ENCODE measurements around the gene FMNL3.
"Not testable (repeated sequence)": the region's sequence is repeated elsewhere in the genome, so short reads cannot be mapped to it uniquely, and the experiment has no call there.

Gene FMNL3

DNA sequence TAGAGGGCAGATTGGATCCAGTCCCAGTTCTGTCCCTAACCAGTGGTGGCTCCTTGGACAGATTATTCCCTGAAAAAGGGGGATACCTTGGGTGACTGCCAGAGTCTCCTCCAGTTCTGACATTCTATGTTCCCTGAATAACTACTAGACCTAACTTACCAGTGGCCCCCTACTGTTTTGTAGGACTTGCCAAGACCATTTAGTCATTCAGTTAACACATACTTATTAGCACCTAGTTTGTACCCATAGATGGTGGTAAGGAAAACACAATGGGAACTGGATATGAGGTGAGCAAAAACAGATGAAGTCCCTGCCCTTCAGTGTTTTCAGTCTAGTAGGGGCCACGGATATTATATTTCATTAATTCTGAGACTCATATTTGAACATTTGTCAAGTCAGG lies 80.4 kb downstream of the FMNL3 start:
- DNase-seq: no peak

DNA sequence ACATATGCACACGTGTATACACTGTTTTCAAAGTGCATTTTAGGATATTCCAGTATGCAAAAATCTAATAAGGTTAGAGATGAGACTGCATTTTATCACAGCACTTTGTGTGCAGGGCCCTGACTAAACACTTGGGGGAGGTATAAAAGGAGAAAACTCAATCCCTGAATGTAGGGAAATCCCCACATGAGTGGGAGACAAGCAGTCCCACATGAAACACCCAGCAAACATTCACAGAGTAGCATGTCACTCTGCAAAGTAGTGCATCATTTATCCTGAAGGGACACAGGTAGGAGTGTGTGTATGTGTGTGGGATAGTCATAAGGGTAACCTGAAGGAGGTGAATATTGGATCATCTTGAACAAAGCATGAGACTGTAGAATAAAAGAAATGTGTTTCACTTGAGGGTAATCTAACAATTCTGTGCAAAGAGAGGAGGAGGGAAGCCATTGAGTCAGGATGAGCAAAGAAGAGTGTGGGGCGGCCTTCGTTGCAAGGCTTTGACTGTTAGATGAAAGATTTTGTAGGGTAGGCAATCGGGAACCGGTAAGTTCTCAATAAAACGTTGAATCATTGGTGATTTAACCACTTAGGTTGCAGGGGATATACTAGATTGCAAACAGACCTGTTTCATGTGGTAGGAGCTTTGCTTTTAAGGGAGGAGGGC lies 80.9 kb downstream of the FMNL3 start:
- no peak for DNase-seq

DNA sequence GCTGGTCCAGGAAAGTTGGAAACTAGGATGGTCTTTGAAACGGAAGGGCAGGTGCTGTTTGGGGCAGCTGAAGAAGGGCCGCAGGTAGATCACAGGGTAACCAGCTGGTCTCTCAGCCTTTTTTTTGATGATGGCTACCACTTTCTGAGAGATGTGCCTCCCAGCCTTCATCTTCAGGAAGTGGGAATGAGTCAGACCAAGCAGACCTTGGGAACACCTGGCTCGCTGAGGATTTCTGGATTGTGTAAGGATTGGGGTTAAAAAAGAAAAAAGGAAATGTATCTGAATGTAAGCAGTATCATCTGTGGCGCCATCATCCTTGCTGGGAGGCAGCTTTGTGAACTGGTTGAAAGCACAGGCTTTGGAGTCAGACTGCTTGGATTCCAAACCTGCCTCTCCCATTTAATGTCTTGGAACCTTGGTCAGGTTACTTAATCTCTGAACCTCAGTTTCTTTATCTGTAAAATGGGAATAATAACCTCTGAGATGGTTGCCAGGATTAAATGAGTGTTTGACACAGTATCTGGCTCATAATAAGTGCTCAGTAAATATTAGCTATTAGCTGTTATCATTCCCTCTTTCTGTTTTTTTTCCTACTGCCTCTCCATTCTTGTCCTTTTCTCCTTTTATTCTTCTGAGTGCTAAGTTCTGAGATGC lies 82.2 kb downstream of the FMNL3 start:
- DNase-seq: no peak

DNA sequence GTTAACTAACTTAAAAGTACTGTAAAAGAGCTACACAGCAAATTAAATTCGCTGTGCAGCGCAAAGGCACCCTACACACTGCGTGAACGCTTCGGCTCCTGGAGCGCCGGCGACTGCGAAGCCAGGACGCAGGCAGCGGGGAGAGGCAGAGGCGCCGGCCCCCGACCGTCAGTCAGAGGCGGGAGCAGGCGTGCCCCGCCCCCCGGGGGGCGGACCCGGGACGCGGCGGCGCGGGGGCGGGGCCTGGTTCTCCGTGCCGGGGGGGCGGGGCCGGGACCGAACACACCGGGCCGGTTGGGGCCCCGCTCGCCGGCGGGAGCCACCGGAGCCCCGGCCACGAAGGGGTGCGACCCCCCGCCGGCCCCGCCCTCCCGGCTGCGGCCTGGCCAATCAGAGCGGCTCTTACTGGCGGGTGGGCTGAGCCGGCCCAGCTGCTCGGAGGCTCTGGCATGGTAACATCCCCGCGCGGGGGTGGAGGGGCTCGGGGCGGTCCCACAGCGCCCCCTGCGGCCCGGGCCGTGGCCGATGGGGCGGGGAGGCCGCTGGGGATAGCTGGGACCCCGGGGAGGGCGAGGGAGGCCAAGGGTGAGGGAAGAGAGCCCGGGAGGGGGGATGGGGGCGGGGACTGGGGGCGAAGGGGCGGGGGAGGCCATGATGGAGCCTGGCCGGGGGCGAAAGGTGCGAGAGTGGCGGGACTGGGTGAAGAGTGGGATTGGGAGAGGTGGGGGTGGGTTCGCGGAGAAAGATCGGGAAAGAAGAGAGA lies 83.9 kb downstream of the FMNL3 start, which contains the start of gene PRPF40B:
PRPF40B (plus strand) TSS at position 420 of the 763 bp plus-strand sequence; CDS start at position 450, 30 bp downstream.
- DNase-seq: peak; percentile 68 to 79

DNA sequence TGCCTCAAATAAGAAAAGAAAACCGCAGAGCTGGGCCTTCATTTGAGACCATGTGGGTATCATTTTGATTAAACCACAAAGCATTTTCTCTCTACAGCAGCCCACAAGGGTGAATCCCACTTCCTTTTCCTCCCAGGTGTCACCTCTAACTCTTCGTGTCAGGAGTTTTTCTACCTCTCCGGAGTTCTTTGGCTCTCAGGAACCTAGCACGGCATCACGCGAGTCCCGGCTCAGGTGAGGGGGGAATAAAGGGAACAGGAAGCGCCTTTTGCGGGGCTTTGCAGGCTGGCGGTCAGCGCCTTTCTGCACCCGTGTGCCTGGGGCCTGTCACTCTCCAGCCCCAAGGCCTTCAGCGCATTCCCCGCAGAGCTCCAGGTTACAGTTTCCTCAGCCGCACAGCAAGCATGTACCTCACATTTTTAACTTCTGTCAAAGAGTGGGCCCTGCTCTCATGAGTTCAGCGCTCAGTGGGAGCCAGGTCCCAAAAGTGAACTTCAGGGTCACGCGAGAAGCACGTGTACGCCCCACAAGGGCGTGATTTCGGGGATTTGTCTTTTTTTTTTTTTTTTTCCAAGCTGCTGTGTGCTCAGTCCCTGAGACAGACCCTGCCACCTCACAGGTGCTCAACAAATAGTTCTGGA lies 84.6 kb downstream of the FMNL3 start:
- no peak for DNase-seq

DNA sequence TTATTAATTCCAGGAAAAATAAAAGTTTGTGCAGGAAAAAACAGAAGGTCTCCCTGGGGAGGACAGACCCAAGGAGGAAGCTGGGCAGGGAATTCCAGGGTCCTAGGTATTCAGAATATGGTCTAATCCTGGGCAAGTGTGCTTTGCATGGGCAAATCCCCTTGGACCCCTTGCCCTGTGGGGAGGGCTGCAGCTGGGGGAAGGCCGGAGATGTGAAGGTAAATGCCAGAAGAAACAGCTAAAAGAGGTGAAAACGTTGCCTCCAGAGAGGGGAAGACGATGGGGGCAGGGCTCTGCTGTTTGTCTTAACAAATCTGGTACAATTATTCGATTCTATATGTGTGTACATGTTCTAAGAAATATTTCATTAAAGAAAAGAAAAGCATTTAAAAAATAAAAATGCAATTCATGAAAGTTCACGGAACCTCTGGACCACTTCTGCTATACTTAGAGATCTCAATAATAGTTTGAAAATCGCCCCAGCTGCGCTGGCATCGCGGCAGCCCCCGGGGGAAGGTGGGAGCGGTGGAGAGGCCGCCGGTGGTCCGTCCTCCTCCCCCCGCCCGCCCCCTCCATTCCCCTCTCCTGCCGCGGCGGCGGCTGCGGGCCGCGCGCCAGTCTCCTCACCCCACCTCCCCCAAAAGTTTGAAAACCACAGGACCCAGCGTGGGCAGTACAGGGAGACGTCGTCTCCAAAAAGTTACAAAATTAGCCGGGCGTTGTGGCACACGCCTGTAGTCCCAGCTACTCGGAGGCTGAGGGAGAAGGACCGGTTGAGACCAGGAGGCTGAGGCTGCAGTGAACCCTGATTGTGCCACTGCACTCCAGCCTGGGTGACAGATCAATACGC lies 85.3 kb downstream of the FMNL3 start:
- DNase-seq: no peak

DNA sequence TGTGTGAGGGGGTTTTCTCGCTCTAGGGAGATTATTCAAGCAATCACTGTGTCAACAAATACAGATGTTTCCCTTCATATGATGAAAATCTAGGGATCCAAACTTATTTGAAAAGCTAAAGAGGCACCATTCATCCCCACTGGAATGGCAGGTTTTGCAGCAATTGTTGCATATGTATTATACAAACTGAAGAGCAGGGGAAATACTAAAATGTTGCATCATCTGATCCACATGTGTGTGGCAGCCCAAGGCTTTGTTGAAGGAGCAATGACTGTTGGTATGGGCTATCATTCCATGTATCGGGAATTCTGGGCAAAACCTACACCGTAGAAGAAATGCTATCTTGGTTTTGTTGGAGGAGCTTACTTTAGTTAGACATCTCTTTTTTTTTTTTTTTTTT lies 87.9 kb downstream of the FMNL3 start:
- DNase-seq: no peak

DNA sequence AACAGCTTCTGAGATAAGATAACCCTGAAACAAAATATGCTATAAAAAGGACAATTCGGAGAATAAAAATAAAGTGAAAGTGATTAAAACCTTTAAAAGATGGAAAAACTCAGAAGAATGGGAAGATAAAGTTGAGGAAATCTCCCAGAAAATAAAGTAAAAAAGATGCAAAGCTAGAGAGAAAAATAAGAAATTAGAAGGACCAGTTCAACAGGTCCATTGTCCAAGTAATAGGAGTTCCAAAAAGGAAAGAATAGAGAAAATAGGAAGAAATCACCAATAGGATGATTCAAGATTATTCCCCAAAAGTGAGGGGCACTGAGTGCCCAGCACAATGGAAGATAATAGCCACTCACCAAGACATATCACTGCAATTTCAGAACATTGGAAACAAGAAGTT lies 88.6 kb downstream of the FMNL3 start:
- no peak for DNase-seq

DNA sequence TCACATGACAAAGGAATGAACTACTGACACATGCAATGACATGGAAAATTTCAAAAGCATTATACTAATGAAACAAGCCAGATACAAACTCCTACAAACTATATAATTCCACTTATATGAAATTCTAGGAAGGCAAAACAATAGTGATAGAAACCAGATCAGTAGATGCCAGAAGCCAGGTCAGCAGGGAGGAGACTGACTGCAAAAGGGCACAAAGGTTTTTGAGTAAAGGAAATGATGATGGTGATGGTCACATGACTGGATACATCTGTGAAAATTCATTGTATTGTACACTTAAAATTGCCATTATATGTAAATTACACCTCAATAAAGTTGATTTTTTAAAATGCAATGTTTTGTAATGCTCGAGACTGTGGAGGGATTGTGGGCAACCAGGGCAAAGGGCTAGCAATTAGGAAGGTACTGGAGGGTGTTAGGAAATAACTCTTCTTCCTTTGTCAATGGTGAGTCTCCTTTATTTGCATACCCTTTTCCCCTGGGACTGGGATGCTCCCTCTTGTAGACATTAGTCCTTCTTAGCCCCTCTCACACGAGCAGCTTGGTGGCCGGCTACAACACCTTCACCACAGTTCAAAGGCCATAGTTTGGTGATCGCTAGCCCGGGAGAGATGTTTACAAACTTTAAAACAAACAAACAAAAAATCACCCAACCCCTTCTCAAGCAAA lies 90.5 kb downstream of the FMNL3 start:
- DNase-seq: no peak

DNA sequence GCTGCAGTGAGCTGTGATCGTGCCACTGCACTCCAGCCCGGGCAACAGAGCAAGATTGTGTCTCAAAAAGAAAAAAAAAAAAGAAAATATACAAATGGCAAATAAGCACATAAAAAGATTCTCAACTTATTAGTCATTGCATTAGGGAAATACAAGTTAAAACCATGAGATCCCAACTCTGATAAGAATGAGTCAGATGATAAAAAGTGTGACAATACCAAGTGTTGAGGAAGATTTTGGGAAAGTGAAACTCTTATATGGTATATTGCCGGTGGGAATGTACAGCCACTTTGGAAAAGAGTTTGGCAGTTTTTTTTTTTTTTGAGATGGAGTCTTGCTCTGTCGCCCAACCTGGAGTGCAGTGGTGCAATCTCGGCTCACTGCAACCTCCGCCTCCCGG lies 91.5 kb downstream of the FMNL3 start:
- no peak for DNase-seq

DNA sequence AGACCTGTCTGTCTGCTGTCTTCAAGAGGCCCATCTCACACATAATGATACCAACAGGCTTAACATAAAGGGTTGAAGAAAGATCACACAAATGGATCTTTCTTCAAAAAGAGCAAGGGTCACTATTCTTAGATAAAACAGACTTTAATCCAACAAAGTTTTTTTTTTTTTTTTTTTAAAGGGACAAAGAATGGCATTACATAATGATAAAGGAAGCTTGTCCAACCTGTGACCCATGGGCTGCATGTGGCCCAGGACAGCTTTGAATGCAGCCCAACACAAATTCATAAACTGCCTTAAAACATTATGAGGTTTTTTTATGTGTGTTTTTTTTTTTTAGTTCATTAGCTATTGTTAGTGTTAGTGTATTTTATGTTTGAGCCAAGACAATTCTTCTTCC lies 95.0 kb downstream of the FMNL3 start:
- DNase-seq: no peak

DNA sequence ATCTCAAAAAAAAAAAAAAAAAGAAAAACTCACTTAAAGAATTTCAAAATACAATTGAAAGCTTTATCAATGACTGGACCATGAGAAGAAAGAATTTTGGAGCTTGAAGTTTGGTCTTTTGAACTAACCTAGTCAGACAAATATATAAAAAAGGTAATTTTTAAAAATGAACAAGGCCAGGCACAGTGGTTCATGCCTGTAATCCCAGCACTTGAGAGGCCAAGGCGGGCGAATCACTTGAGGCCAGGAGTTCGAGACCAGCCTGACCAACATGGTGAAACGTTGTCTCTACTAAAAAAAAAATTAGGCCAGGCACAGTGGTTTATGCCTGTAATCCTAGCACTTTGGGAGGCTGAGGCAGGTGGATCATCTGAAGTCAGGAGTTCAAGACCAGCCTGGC lies 96.4 kb downstream of the FMNL3 start:
- not testable (repeated sequence) for DNase-seq

DNA sequence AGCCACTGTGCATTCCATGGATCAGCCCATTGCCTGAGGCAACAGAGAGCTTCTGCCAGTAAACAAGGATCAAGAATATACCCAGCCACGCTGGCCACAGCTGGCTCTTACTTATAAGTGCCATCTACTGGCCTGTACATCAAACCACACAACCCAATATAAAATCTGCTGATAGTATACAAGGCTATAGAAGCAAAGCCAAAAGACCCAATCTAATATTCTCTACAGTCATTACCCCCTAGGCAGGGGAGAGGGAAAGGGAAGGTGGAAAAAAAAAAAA lies 97.4 kb downstream of the FMNL3 start:
- DNase-seq: no peak

DNA sequence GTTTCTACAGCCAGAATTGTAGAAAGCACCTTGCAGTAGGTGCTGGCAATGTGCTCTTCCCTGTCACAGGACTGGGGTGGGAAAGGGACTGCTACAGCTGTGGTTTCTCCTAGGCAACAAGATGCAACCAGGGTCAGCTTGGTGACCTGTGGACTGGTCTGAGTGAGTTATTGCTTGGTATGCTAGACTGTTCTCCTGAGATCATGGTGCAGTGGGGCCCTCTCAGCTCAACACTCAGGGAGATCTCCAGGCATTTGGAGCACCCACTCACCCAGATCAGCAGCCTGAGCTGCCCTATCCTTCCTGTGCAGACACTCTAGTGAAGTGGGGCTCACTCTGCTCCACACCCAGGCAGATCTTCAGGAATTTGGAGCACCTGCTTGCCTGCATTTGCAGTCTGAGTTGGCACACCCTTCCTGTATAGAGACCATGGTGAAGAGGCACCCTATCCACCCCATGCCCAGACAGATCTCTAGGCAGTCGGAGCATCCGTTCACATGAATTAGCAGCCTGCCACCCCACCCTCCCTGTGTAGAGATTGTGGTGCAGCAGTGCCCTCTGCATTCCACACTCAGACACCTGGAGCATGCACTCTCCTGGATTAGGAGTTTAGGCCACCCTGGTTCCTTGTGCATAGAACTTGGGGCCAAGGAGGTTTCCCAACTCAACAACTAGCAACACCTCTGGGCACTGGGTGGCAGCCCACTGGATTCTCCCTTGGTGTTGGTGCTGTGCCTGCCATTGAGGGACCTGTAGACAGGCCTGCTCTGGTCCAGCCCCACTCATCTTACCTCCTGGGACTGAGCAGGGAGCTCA lies 97.9 kb downstream of the FMNL3 start:
- DNase-seq: no peak

DNA sequence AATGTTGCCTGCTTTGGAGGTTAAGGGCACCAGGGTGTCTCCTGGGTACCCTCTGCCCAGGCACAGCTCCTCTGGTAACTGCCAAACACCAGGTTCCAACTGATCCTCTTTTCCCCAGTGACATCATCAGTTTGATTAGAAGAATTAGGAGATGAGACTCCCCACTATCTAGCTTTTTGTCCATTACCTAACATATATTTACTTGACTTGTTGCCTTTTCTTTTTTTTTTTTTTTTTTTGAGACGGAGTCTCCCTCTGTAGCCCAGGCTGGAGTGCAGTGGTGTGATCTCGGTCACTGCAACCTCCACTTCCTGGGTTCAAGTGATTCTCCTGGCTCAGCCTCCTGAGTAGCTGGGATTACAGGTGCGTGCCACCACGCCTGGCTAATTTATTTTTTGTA lies 101.7 kb downstream of the FMNL3 start, which contains the start of gene FAM186B:
FAM186B (minus strand) TSS at position 101 of the 400 bp plus-strand sequence. CDS start 162 bp downstream, outside the sequence.
- DNase-seq: not testable (repeated sequence)

DNA sequence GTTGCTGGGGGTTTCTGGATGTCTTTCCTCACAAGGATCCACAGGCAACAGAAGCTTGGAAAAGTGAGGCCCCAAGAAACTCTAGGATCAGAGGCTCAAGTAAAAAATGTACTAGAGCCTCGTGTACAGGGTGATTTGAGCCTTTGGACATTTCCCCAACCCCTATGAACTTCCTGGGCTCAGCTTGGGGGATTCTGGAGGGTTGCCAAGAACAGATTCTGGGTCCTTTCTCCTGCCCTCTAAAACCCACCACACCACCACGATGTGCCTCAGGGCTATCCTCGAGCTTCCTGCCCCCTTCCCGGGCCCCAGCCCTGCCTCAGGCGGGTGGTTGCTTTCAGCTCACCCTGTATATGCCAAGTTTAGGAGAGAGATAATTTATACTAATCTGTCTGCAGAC lies 102.3 kb downstream of the FMNL3 start:
- no peak for DNase-seq

DNA sequence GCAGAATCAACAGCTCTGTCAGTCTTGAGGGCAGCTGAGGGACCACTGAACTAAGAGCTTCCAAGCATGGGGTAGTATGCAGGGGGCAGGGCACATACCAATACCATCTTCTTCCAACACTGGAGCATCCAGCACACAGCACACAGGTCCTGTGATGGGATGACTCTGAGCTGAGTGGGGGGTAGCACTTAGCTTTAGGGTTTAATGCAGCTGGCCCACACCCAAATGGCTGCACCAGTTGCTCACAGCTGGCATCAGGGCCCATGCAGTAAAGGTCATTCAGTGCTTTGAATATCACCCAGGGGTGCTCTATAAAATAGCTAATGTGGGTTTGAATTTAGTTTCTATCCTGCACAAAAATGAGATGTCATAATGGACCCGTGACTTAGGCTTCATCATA lies 103.5 kb downstream of the FMNL3 start:
- DNase-seq: no peak

DNA sequence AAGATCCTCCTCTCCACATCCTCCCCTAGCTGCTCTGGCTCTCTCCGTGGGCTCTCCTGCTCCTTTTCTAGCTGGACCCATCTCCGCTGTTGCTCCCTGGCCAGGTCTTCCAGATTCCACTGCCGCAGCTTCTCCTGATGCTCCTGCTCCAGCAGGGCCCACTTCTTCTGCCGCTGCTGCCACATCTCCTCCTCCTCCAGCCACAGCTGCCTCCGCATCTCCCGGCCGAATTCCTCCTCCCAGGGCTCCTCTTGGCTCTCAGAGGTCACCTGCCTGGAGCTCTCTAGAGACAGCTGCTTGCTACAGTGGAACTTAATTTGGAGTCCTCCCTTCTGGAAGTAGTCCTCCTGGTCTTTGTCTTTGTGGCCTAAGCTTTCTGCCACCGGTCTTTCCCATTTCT lies 107.2 kb downstream of the FMNL3 start:
- DNase-seq: no peak

DNA sequence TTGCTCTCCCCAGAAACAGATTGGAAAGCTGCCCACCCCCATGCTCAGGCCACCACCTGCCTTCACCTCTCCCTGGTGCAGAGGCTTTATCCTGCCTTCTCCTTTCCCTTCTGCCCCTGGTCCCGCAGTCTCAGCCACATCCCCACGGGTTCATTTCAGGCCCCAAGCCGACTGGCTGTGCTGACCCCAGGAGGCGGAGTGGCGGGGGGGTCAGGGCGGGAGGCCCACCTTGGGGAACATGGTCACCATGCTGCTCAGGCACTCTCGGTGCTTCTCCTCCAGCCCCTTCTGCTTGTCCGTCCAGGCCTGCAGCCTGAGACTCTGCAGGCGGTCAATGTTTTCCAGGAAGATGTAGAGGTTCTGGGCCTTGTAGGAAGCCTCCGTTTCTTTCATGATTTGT lies 108.7 kb downstream of the FMNL3 start:
- no peak for DNase-seq

DNA sequence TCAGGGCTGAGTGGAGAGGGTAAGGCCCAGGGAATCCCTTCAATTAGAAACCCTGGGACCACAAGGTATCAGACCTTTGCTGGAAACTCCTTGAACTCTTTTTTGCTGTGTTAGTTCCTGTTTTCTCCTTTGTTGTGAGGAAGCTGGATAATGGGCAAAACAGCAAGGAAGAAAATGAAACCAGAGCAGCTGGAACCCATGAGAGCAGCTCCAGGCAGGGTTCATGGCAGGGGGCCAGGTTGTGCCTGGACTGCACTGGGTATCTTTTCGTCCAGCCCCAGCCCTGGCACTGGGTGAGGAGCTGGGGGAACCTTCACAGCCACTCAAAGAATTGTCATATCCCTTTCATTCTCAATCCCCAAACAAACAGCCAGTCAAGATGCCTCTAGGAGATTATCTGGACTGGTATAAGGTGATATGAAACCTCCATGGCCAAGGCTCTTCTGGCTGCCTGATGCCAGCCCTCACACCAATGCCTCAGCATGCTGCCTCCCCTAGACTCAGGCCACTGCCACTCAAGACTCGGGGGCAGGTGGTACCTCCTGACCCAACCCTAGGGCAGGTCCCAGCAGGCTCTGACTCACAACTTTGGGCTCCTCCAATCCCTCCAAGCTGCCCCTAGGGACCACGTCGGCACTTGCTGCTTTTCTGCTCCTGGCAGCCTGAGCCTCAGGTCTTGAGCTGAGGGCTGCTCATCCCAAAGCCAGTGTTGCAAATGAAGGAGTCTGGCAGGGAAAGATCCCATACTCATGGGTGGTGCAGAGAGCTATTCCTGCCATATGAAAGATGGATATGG lies 118.3 kb downstream of the FMNL3 start:
- DNase-seq: no peak
